ENCODE data around the gene CCN5.

DNA sequence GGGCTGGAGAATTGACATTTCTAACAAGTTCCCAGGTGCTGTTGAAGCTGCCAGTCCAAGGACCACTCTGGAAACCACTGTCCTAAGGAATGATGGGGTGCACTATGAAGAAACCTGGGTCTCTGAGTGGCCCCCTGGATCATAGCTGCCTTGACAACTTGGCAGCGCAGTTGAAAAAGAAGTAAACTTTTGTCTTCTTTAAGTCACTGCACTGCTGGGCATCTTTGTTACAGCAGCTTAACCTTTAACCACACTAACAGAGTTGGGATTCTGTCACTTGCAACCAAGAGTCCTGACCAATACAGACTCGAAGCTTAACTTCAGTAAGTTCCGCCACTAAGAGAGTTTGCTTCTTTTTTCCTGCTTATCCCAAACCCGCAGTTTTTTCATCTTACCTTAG lies 21.9 kb downstream of the CCN5 start:
- TF ChIP-seq CTCF (IDR thresholded peaks at IDR 0.05; ENCODE audit: insufficient read depth, low read length, poor library complexity, severe bottlenecking) (no peak), EZH2phosphoT487 (conservative IDR thresholded peaks at IDR 0.05; ENCODE audit: low read length) (no peak)
